PC-3 (cell line): ENCODE measurements around the gene ANO4.

Experiments used
- CTCF ChIP-seq: fragments of 300-600 bp; sonication (generic); conservative IDR thresholded peaks from 2 replicates; pipeline ENCODE4 v1.5.1; 2017; ENCODE audit warnings: antibody characterized with exemption, low read depth, mild to moderate bottlenecking, low read length
- EZH2 ChIP-seq: fragments of 300-600 bp; sonication (generic); IDR thresholded peaks from one replicate; pipeline ENCODE4 v1.6.1; 2017; ENCODE audit warnings: antibody characterized with exemption, mild to moderate bottlenecking, low read length; ENCODE audit not compliant: unreplicated experiment
- EZH2phosphoT487 ChIP-seq: fragments of 300-600 bp; sonication (generic); IDR thresholded peaks from 2 replicates; pipeline ENCODE4 v1.6.1; 2018; ENCODE audit warnings: mild to moderate bottlenecking, antibody characterized with exemption, low read length, borderline replicate concordance

- TF ChIP-seq CTCF = no peak
- no peak for TF ChIP-seq EZH2phosphoT487
- no peak for TF ChIP-seq EZH2
Observed at GRCh38 chr12:100953217-100953616, 158.6 kb downstream of the ANO4 start.
